HG02610 (cell line): ENCODE measurements around the gene THADA.
"Not testable (repeated sequence)": the region's sequence is repeated elsewhere in the genome, so short reads cannot be mapped to it uniquely, and the experiment has no call there.

Source experiments
- ATAC-seq: cut with Tn5 transposase; IDR thresholded peaks from one replicate; pipeline ENCODE4 v1.9.1; 2021; ENCODE audit warnings: mild to moderate bottlenecking, moderate library complexity; ENCODE audit not compliant: unreplicated experiment

The THADA gene

GRCh38 chr2:43540021-43540779, 55.6 kb downstream of the THADA start:
- ATAC-seq, result no peak

- no peak for ATAC-seq
These were observed 56.4 kb downstream of the THADA start for GRCh38 chr2:43539436-43539835.

GRCh38 chr2:43538034-43538670, 57.7 kb downstream of the THADA start:
- ATAC-seq, result no peak

- no peak for ATAC-seq
These were observed 58.7 kb downstream of the THADA start for GRCh38 chr2:43537137-43537536.

- no peak for ATAC-seq
These were observed 61.3 kb downstream of the THADA start for GRCh38 chr2:43534569-43534968.

GRCh38 chr2:43532572-43532971, 63.3 kb downstream of the THADA start:
- ATAC-seq, result not testable (repeated sequence)

GRCh38 chr2:43531251-43531650, 64.6 kb downstream of the THADA start:
- no peak for ATAC-seq

GRCh38 chr2:43526994-43527393, 68.8 kb downstream of the THADA start:
- no peak for ATAC-seq

- ATAC-seq, result no peak
These were observed 70.3 kb downstream of the THADA start for GRCh38 chr2:43525506-43525905.

GRCh38 chr2:43524177-43524965, 71.5 kb downstream of the THADA start:
- no peak for ATAC-seq

- no peak for ATAC-seq
These were observed 73.7 kb downstream of the THADA start for GRCh38 chr2:43522177-43522576.

GRCh38 chr2:43521568-43521967, 74.3 kb downstream of the THADA start:
- no peak for ATAC-seq

GRCh38 chr2:43520919-43521318, 74.9 kb downstream of the THADA start:
- ATAC-seq, result no peak

GRCh38 chr2:43519643-43520221, 76.1 kb downstream of the THADA start:
- ATAC-seq, result no peak

- no peak for ATAC-seq
These were observed 77.1 kb downstream of the THADA start for GRCh38 chr2:43518718-43519117.

GRCh38 chr2:43518181-43518580, 77.7 kb downstream of the THADA start:
- ATAC-seq, result no peak

- peak; percentile 37 for ATAC-seq
These were observed 79.9 kb downstream of the THADA start for GRCh38 chr2:43515807-43516497.

- ATAC-seq, result no peak
These were observed 80.6 kb downstream of the THADA start for GRCh38 chr2:43515248-43515647.

GRCh38 chr2:43513796-43514195, 82.0 kb downstream of the THADA start:
- ATAC-seq, result no peak

- peak; percentile 52 for ATAC-seq
These were observed 82.6 kb downstream of the THADA start for GRCh38 chr2:43513216-43513615.

GRCh38 chr2:43511199-43511598, 84.6 kb downstream of the THADA start:
- no peak for ATAC-seq
